SK-N-SH (cell line): ENCODE data around the gene SLC37A3. TPM values are rescaled to one million over a fixed set of nuclear protein-coding genes. Genes with fewer than 3 reads are reported as not detected.
"Not testable (repeated sequence)": the region's sequence is repeated elsewhere in the genome, so short reads cannot be mapped to it uniquely, and the experiment has no call there.

Source experiments
- CTCF ChIA-PET: fragments of 300-600, 350-600 bp; formaldehyde crosslinking; extraction: SDS; loops from one replicate; lab custom pipeline; 2021; lab: Yijun Ruan, JAX
- POLR2A ChIA-PET: fragments of 350-600 bp; sonication (Branson Sonifier 250); formaldehyde crosslinking; extraction: SDS; loops from one replicate; lab custom pipeline; 2020; ENCODE audit warnings: antibody characterized with exemption, inconsistent platforms; lab: Yijun Ruan, JAX
- DNase-seq: peaks from one replicate; pipeline ENCODE4 v3.0.0; 2012
- H2AFZ ChIP-seq: fragments of 200-600 bp; sonication (generic); 2 replicates; pipeline ENCODE4 v1.8.1; 2016; ENCODE audit warnings: antibody characterized with exemption, mild to moderate bottlenecking, low read depth
- H3F3A ChIP-seq: fragments of 200-600 bp; sonication (generic); replicated peaks from 2 replicates; pipeline ENCODE3; 2016; ENCODE audit warnings: antibody characterized with exemption, mild to moderate bottlenecking; ENCODE audit not compliant: insufficient read depth
- H3K27ac ChIP-seq, 2 experiments: fragments of 200-500 bp in 1 of 2; fragments of 200-600 bp in 1 of 2; sonication (Bioruptor generic) in 1 of 2; sonication (generic), shearing (Covaris generic) in 1 of 2; 2 replicates each; pipeline versions ENCODE4 v1.5.1 to v1.6.1; 2014 to 2016; ENCODE audit warnings: low read depth in 2 of 2, inconsistent platforms in 1 of 2, low read length in 1 of 2, mild to moderate bottlenecking in 1 of 2, mixed read lengths in 1 of 2
- H3K27me3 ChIP-seq: fragments of 200-600 bp; sonication (generic), shearing (Covaris generic); 2 replicates; pipeline ENCODE4 v1.6.1; 2016; ENCODE audit warnings: mixed run types; ENCODE audit not compliant: insufficient read depth
- H3K36me3 ChIP-seq, 2 experiments: fragments of 200-500 bp in 1 of 2; fragments of 200-600 bp in 1 of 2; sonication (Bioruptor generic) in 1 of 2; sonication (generic) in 1 of 2; replicated peaks in 1 of 2; 2 replicates each; pipeline versions ENCODE3 to v1.5.1; 2014 to 2016; ENCODE audit warnings: low read length in 1 of 2, mild to moderate bottlenecking in 1 of 2; ENCODE audit not compliant: insufficient read depth in 2 of 2, control insufficient read depth in 1 of 2
- H3K4me1 ChIP-seq, 2 experiments: fragments of 200-500 bp in 1 of 2; fragments of 200-600 bp in 1 of 2; sonication (Bioruptor generic) in 1 of 2; sonication (generic), shearing (Covaris generic) in 1 of 2; 2 replicates each; pipeline versions ENCODE4 v1.5.1 to v1.6.1; 2014 to 2016; ENCODE audit warnings: low read depth in 1 of 2, low read length in 1 of 2, mixed run types in 1 of 2; ENCODE audit not compliant: insufficient read depth in 2 of 2, control insufficient read depth in 1 of 2
- H3K4me2 ChIP-seq: fragments of 200-600 bp; sonication (generic), shearing (Covaris generic); 2 replicates; pipeline ENCODE4 v1.6.1; 2017; ENCODE audit warnings: mixed run types
- H3K4me3 ChIP-seq, 2 experiments: fragments of 200-500 bp in 1 of 2; fragments of 200-600 bp in 1 of 2; sonication (Bioruptor generic) in 1 of 2; sonication (generic), shearing (Covaris generic) in 1 of 2; 2 replicates each; pipeline versions ENCODE4 v1.5.1 to v1.8.1; 2014 to 2016; ENCODE audit warnings: low read depth in 2 of 2, inconsistent platforms in 1 of 2, low read length in 1 of 2, mild to moderate bottlenecking in 1 of 2, mixed read lengths in 1 of 2, moderate library complexity in 1 of 2
- H3K79me2 ChIP-seq: fragments of 200-600 bp; sonication (generic); 2 replicates; pipeline ENCODE4 v1.8.1; 2017; ENCODE audit warnings: mild to moderate bottlenecking; ENCODE audit not compliant: insufficient read depth
- H3K9ac ChIP-seq: fragments of 200-600 bp; sonication (generic); 2 replicates; pipeline ENCODE4 v1.6.1; 2017; ENCODE audit warnings: mixed run types
- H3K9me2 ChIP-seq: fragments of 200-600 bp; sonication (generic); 2 replicates; pipeline ENCODE4 v1.6.1; 2017; ENCODE audit warnings: mixed run types
- H3K9me3 ChIP-seq: fragments of 200-600 bp; sonication (generic); 2 replicates; pipeline ENCODE4 v1.6.1; 2017; ENCODE audit warnings: mixed run types, mild to moderate bottlenecking, moderate library complexity
- H4K20me1 ChIP-seq: fragments of 200-600 bp; sonication (generic); 2 replicates; pipeline ENCODE4 v1.6.1; 2017; ENCODE audit warnings: mild to moderate bottlenecking, mixed run types; ENCODE audit not compliant: insufficient read depth
- EZH2phosphoT487 ChIP-seq: fragments of 200-600 bp; sonication (generic); IDR thresholded peaks from 2 replicates; pipeline ENCODE4 v1.6.1; 2017; ENCODE audit warnings: low read depth, mixed run types, mild to moderate bottlenecking, antibody characterized with exemption, moderate library complexity, borderline replicate concordance
- NRF1 ChIP-seq: IDR thresholded peaks from 2 replicates; pipeline ENCODE4 v1.6.1; 2012; ENCODE audit warnings: low read depth, mild to moderate bottlenecking, low read length
- POLR2AphosphoS5 ChIP-seq: IDR thresholded peaks from 2 replicates; pipeline ENCODE4 v1.6.1; 2012; ENCODE audit warnings: low read depth, low read length
- REST ChIP-seq: IDR thresholded peaks from 2 replicates; pipeline ENCODE4 v1.6.1; 2012; ENCODE audit warnings: mild to moderate bottlenecking, low read depth, low read length, moderate library complexity
- SMC3 ChIP-seq: IDR thresholded peaks from 2 replicates; pipeline ENCODE4 v1.6.1; 2012; ENCODE audit warnings: low read depth, low read length, improper control_type of control experiment
- WGBS: methylation state at CpG from one replicate; pipeline ENCODE4 v1.1.6; 2017; ENCODE audit warnings: low lambda C conversion rate; 5-methylcytosine and 5-hydroxymethylcytosine counted together
- polyA plus RNA-seq, 3 experiments: library from polyadenylated mRNA; depleted of rRNA; stranded (reverse); fragments of >200 nt; gene quantifications; 2 replicates each; pipeline ENCODE4 v1.2.3, GENCODE V29; 2012
- TF ChIP-seq, protein P1 (sequence below): IDR thresholded peaks from 2 replicates; pipeline ENCODE4 v1.4.0; 2012; ENCODE audit warnings: low read depth, borderline replicate concordance

SLC37A3 gene
- polyA plus RNA-seq, 1 of the 3 experiments (the other 2 are of a cell fraction), result 53.3 TPM

GRCh38 chr7:140322759-140323158 lies 75.6 kb downstream of the SLC37A3 start (continued):
- TF ChIP-seq REST, result no peak
- TF ChIP-seq, protein P1, sequence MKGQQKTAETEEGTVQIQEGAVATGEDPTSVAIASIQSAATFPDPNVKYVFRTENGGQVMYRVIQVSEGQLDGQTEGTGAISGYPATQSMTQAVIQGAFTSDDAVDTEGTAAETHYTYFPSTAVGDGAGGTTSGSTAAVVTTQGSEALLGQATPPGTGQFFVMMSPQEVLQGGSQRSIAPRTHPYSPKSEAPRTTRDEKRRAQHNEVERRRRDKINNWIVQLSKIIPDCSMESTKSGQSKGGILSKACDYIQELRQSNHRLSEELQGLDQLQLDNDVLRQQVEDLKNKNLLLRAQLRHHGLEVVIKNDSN, result no peak

GRCh38 chr7:140320078-140320477 lies 78.3 kb downstream of the SLC37A3 start:
- H3K27ac ChIP-seq, H3K9ac ChIP-seq, H3F3A ChIP-seq, H2AFZ ChIP-seq, H3K4me1 ChIP-seq, H3K9me2 ChIP-seq, H3K4me2 ChIP-seq, H3K27me3 ChIP-seq, H3K79me2 ChIP-seq, H4K20me1 ChIP-seq, H3K4me3 ChIP-seq, POLR2A ChIA-PET, H3K9me3 ChIP-seq, H3K36me3 ChIP-seq, DNase-seq: not testable (repeated sequence)
- 84% methylated on average over 4 of the region's 4 CpGs for WGBS
- CTCF ChIA-PET, result interaction anchor here (1.3 kb wide), 1 partner anchor 15 kb away, joined by 3 read pairs; no protein-coding TSS in a partner anchor

DNA sequence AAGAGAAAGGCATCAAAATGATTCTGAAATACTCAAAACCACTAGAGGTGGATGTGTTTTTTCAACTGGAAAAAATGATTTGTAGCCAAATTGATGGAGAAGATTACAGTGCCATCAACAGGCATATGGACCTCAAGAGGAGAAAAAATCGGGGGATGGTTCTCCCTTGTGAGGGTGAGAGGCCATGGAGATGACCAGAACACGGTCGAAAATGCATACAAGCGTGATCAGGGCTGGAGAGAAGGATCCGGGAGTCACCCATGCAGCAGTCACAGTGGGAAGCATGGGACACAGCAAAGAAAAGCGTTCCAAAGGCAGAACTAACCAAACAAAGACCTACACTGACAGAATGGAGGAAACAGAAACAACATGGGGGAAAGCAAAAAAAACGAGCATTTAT lies 80.3 kb downstream of the SLC37A3 start:
- Histone ChIP-seq H3K27ac (no peak overlapping the region), H3K9ac (no peak overlapping the region), H3K79me2 (no peaks in the 10 kb centered on the region), H3F3A (no peaks in the 10 kb centered on the region), H4K20me1 (no peaks in the 10 kb centered on the region), H3K4me3 (no peak overlapping the region), H3K36me3 (peaks cover 0 to 4% of the 10 kb centered on the region in 2 experiments), H3K4me1 (no peaks in the 10 kb centered on the region; a peak in 1 of 4 replicates), H3K9me3 (no peaks in the 10 kb centered on the region), H2AFZ (no peak overlapping the region), H3K9me2 (no peaks in the 10 kb centered on the region), H3K4me2 (no peak overlapping the region), H3K27me3 (no peaks in the 10 kb centered on the region)
- DNase-seq, result no peak
- no peak for TF ChIP-seq SMC3
- TF ChIP-seq NRF1, result no peak
- TF ChIP-seq EZH2phosphoT487, result no peak
- no peak for TF ChIP-seq POLR2AphosphoS5
- WGBS, result 79% methylated on average over 7 of the region's 7 CpGs
- ChIA-PET POLR2A (no interaction called here), CTCF (interaction anchor here (3.2 kb wide), 1 partner anchor 9 kb away, joined by 15 read pairs; no protein-coding TSS in a partner anchor)
